Measurements from ENCODE around the gene MRI1. TPM values are rescaled to one million over a fixed set of nuclear protein-coding genes. Genes with fewer than 3 reads are reported as not detected.
"Not testable (repeated sequence)": the region's sequence is repeated elsewhere in the genome, so short reads cannot be mapped to it uniquely, and the experiment has no call there.

The MRI1 gene
- total RNA-seq = 17.0 and 22.4 TPM in 2 replicates

GRCh38 chr19:13764101-13764807 lies at the start of gene MRI1:
Gene MRI1 (plus strand): TSS chr19:13764522. CDS start chr19:13764589, 67 bp downstream.
- DNase-seq (ENCODE audit: low read depth in 2 of 2) = peak; percentile 78 to 80

DNA sequence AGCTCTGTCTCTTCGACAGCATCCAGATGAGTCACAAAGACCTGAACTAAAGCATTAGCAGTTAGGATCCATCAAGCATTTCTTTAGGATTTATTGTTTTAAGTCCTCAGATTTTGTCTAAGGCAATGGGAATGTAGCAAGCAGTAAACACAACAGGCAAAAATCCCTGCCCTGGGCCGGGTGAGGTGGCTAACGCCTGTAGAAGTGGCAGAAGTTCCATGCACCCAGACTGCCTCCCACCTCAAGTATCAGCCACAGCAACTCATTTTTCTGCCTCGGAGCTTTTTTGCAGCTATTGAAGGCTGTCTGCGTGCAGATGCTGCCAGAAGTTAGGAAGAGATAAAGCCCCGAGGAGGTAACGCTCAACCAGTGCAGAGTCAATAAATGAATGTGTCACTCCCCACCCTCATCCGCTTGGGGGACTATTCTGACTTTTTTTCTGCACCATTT lies 47.1 kb upstream of the MRI1 start:
- DNase-seq (ENCODE audit: low read depth in 2 of 2) = no peak

- DNase-seq (ENCODE audit: low read depth in 2 of 2) = peak in 1 of 2 donors; percentile 34
Measured at GRCh38 chr19:13718733-13719132, 45.6 kb upstream of the MRI1 start.

- DNase-seq (ENCODE audit: low read depth in 2 of 2) = no peak
Measured at GRCh38 chr19:13722146-13722545, 42.2 kb upstream of the MRI1 start.

DNA sequence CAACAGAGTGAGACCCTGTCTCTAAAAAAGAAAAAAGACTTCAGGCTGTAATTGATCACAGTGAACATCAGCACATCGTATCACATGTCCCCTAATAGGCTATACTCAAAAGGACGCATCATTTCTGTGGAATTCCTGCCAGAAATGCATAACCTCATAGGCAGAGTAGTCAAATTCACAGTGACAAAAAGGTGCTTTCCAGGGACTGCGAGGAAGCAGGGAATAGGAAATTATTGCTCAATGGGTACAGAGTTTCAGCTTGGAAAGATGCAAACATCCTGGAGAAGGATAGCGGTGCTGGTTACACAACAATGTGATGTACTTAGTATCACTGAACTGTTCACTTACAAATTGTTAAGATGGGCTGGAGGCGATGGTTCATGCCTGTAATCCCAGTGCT lies 41.1 kb upstream of the MRI1 start:
- peak in 1 of 2 donors; percentile 6 for DNase-seq (ENCODE audit: low read depth in 2 of 2)

GRCh38 chr19:13726323-13726722 lies 38.0 kb upstream of the MRI1 start:
- DNase-seq (ENCODE audit: low read depth in 2 of 2) = no peak

GRCh38 chr19:13727798-13728197 lies 36.5 kb upstream of the MRI1 start:
- peak in 1 of 2 donors; percentile 21 for DNase-seq (ENCODE audit: low read depth in 2 of 2)

GRCh38 chr19:13729859-13730258 lies 34.5 kb upstream of the MRI1 start:
- no peak for DNase-seq (ENCODE audit: low read depth in 2 of 2)

DNA sequence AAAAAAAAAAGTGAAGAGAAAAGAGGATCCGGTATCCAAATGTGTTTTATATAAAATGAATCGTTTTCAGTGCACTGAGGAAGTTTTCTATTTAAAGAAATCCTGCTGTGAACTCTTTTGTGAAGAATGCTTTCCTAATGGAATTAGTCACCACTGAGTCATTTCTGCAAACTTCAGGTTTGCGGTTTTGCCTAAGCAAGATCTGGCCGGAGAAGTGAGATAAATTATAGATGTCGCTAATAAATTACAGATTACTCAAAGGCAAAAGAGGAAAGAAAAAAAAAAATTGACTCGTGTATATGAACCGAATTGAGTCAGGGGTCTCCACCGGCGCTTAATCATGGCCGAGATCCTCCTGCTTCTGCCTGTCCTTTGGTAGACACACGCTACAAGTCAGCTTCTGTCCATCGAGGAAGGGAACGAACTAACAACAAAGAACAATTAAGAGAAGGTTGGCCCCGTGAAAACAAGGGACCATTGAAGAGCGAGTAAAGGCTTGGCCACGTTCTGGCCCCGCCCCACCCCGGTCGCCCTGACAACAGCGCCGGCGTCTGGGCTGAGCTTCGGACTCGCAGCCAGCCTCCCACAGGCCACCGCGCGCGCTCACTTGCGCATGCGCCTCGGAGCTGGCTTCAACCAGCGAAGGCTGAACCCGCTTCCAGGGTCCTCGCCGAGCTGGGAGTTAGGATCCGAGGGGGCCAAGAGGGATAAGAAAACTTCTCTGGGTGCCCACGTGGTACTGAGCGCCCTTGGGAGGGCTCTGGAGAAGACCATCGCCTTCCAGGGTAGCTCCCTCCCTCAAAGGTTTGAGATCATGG lies 33.0 kb upstream of the MRI1 start:
- DNase-seq (ENCODE audit: low read depth in 2 of 2) = peak; percentile 96

GRCh38 chr19:13732337-13732736 lies 32.0 kb upstream of the MRI1 start:
- no peak for DNase-seq (ENCODE audit: low read depth in 2 of 2)

DNA sequence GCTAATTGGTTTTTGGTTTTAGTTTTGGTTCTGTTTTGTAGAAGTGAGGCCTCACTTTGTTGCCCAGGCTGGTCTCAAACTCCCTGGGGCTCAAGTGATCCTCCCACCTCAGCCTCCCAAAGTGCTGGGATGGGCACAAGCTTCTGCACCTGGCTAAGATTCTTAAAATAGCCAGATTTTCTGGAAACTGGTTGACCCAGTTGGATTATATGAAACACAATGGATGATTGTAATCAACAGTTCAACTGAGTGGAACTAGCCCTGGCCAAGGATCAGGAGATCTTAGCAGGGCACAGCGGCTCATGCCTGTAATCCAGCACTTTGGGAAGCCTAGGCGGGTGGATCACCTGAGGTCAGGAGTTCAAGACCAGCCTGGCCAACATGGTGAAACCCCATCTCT lies 29.6 kb upstream of the MRI1 start:
- no peak for DNase-seq (ENCODE audit: low read depth in 2 of 2)

- DNase-seq (ENCODE audit: low read depth in 2 of 2) = no peak
Measured at GRCh38 chr19:13738073-13738472, 26.2 kb upstream of the MRI1 start.

DNA sequence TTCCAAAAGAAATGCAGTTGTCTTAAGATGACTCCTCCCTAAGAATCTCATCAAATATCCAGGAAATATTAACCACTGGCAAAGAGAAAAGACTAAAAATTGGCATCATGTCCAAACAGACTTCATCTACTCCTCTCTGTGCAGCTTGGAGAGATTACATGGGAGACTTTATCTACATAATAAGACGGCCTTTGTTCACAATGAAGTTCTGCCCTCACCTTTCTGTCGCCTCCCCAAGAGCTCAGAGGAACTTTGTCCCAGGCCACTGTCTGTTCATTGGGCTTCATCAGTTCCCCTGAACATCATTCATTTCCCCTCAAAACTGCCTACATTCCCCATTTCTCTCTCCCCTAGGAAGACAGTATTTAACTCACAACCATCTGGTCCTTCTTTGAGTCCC lies 22.4 kb upstream of the MRI1 start:
- DNase-seq (ENCODE audit: low read depth in 2 of 2) = no peak

GRCh38 chr19:13742756-13743155 lies 21.6 kb upstream of the MRI1 start:
- DNase-seq (ENCODE audit: low read depth in 2 of 2) = no peak

- DNase-seq (ENCODE audit: low read depth in 2 of 2) = peak in 1 of 2 donors; percentile 26
Measured at GRCh38 chr19:13744174-13744573, 20.1 kb upstream of the MRI1 start.

DNA sequence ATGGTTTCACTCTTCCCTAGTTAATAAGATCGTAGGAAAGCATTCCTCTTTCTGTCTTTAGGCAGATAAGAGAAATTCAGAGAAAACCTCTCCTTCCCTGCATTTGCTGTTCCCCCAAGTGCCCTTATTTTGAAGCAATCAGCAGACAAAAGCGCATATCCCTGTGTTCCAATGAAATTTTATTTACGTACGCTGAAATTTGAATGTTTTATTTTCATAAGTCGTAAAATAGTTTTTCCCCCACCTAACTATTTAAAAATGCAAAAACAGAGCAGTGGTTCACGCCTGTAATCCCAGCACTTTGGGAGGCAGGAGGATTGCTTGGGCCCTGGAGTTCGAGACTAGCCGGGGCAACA lies 17.2 kb upstream of the MRI1 start:
- DNase-seq (ENCODE audit: low read depth in 2 of 2) = no peak

- peak; percentile 48 to 59 for DNase-seq (ENCODE audit: low read depth in 2 of 2)
Measured at GRCh38 chr19:13748169-13748828, 16.0 kb upstream of the MRI1 start.

- no peak for DNase-seq (ENCODE audit: low read depth in 2 of 2)
Measured at GRCh38 chr19:13751436-13751835, 12.9 kb upstream of the MRI1 start.

- not testable (repeated sequence) for DNase-seq (ENCODE audit: low read depth in 2 of 2)
Measured at GRCh38 chr19:13753622-13754021, 10.7 kb upstream of the MRI1 start.

GRCh38 chr19:13756210-13756609 lies 8.1 kb upstream of the MRI1 start:
- DNase-seq (ENCODE audit: low read depth in 2 of 2) = no peak

DNA sequence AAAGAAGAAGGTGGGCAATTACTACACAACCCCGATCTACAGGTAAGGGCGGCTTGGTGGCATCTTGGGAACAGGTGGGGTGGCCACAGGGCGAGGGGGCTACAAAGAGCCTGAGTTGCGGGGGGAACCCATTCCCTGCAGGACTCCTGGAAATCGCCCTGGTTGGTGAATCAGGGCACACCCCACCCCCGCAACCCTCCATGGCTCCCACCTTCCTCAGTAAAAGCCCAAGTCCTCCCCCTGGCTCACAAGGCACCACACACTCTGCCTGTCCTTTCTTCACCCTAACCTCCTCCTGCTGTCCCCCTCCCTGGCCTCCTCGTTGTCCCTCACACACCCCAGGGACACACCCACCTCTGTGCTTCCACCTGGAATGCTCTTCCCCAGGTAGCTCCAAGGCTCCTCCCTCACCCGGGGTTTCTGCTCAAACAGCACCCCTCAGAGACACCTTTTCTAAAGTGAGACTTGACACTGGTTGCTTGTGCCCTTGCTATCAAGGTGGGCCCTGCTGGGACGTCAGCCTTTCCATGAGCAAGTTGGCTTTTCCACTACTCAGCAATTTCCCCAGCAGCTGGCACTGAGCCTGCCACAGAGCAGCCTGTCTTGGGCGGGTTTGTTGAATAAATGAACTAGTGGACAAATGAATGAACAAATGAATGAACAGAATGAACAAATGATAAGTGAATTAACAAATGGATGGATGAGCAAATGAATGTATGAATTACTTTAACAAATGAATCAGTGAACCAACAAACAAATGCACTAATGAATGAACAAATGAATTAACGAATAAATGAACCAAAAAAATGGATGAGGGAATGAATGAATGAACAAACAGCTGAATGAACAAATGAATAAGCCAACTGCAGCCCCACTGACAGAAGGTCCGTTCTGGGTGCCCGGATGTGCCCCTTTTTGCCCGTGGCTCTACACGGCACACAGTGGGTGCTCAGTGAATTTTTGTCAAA lies 6.2 kb upstream of the MRI1 start:
- peak in 1 of 2 donors; percentile 43 for DNase-seq (ENCODE audit: low read depth in 2 of 2)
